Panc1 (cell line): ENCODE data around the gene TMEM256. TPM values are rescaled to one million over a fixed set of nuclear protein-coding genes. Genes with fewer than 3 reads are reported as not detected.

Experiments
- ATAC-seq: fragments of 200-7000 bp; cut with Tn5 transposase; 2 replicates; pipeline ENCODE4 v1.9.1; 2020; ENCODE audit warnings: mild to moderate bottlenecking, moderate library complexity
- BruUV-seq: library from RNA; stranded (reverse); fragments of 400-500 nt; replicated peaks from 2 replicates; lab custom pipeline; 2021; lab: Mats Ljungman, UMichigan
- CTCF ChIA-PET: fragments of 300-600 bp; sonication (Branson Sonifier 250); formaldehyde crosslinking; loops from one replicate; lab custom pipeline; 2022; ENCODE audit warnings: antibody characterized with exemption; lab: Charles Lee
- POLR2A ChIA-PET: fragments of 300-600 bp; sonication (Branson Sonifier 250); formaldehyde crosslinking; loops from one replicate; lab custom pipeline; 2022; ENCODE audit warnings: antibody characterized with exemption; lab: Charles Lee
- DNase-seq: peaks from one replicate; pipeline ENCODE4 v3.0.0-alpha.2; 2010; ENCODE audit warnings: low read depth, low spot score
- H3K27ac ChIP-seq: 2 replicates; pipeline ENCODE4 v1.5.1; 2011; ENCODE audit warnings: mild to moderate bottlenecking, low read length, inconsistent platforms
- H3K27me3 ChIP-seq: fragments of 200-500 bp; sonication (Bioruptor generic); 2 replicates; pipeline ENCODE4 v1.6.0; 2014; ENCODE audit warnings: low read length, inconsistent platforms; ENCODE audit not compliant: control insufficient read depth, insufficient read depth
- H3K36me3 ChIP-seq: fragments of 200-500 bp; sonication (Bioruptor generic); 2 replicates; pipeline ENCODE4 v1.5.1; 2014; ENCODE audit warnings: inconsistent platforms, mild to moderate bottlenecking, low read length, moderate library complexity; ENCODE audit not compliant: control insufficient read depth, insufficient read depth
- H3K4me1 ChIP-seq: 2 replicates; pipeline ENCODE4 v1.5.1; 2011; ENCODE audit warnings: inconsistent platforms, mild to moderate bottlenecking, low read length, moderate library complexity; ENCODE audit not compliant: control insufficient read depth, insufficient read depth
- H3K4me3 ChIP-seq, 2 experiments: 2 replicates each; pipeline ENCODE4 v1.5.1; 2011 to 2012; ENCODE audit warnings: low read depth in 2 of 2, low read length in 2 of 2, mild to moderate bottlenecking in 2 of 2, inconsistent platforms in 1 of 2, moderate library complexity in 1 of 2
- H3K9me3 ChIP-seq: fragments of 200-500 bp; sonication (Bioruptor generic); 2 replicates; pipeline ENCODE4 v1.5.1; 2014; ENCODE audit warnings: low read depth, mild to moderate bottlenecking, inconsistent platforms, low read length, moderate library complexity; ENCODE audit not compliant: control insufficient read depth, insufficient read depth
- CTCF ChIP-seq: fragments of 450-650 bp; IDR thresholded peaks from 2 replicates; pipeline ENCODE4 v1.5.1; 2017; ENCODE audit warnings: mild to moderate bottlenecking
- POLR2AphosphoS5 ChIP-seq: IDR thresholded peaks from 2 replicates; pipeline ENCODE4 v1.6.1; 2012; ENCODE audit warnings: mild to moderate bottlenecking, low read depth, low read length, moderate library complexity
- REST ChIP-seq, 2 experiments: IDR thresholded peaks; 2 replicates each; pipeline ENCODE4 v1.6.1; 2011 to 2012; ENCODE audit warnings: low read depth in 2 of 2, control low read depth in 1 of 2, low read length in 1 of 2, mild to moderate bottlenecking in 1 of 2, moderate library complexity in 1 of 2; ENCODE audit not compliant: insufficient read depth in 1 of 2
- SIN3A ChIP-seq: IDR thresholded peaks from 2 replicates; pipeline ENCODE4 v1.6.1; 2012; ENCODE audit warnings: low read depth, mild to moderate bottlenecking, low read length, moderate library complexity, borderline replicate concordance; ENCODE audit not compliant: insufficient read depth
- TCF7L2 ChIP-seq: IDR thresholded peaks from 2 replicates; pipeline ENCODE4 v1.6.1; 2011; ENCODE audit warnings: mild to moderate bottlenecking, low read depth, low read length, inconsistent platforms
- in situ Hi-C: cut with HindIII; loops from 2 replicates; pipeline ENCODE4 v1.10.0; 2016; ENCODE audit warnings: low sequenced_read_pairs, low pct_unique_long_range_greater_than_20kb
- intact Hi-C: fragments of 100-400 bp; cut with micrococcal nuclease; formaldehyde crosslinking; loops from one replicate; pipeline ENCODE4 v1.10.0; 2022; ENCODE audit not compliant: unreplicated experiment
- total RNA-seq: library from RNA; stranded (reverse); gene quantifications from one replicate; pipeline ENCODE4 v1.2.1, GENCODE V29; 2021; ENCODE audit not compliant: unreplicated experiment

The TMEM256 gene
- total RNA-seq, 1 experiment from 2014 or later = 35.8 TPM

- no peaks in the 10 kb centered on the region for H3K36me3 ChIP-seq
- no TSS peak for BruUV-seq
- ChIA-PET POLR2A (no interaction called here), CTCF (no interaction called here)
- TF ChIP-seq REST (IDR thresholded peaks at IDR 0.05; ENCODE audit: insufficient read depth in 1 of 2, low read depth in 2 of 2, low read length in 1 of 2) = no peak
- no peak for TF ChIP-seq SIN3A
- no peak for TF ChIP-seq CTCF
- TF ChIP-seq POLR2AphosphoS5 = no peak
- no peak for TF ChIP-seq TCF7L2
- H3K9me3 ChIP-seq = no peaks in the 10 kb centered on the region
- no peaks in the 10 kb centered on the region for H3K27me3 ChIP-seq
- intact Hi-C loops (no loop called here), in situ Hi-C loops (no loop called here)
- ATAC-seq (no peak), DNase-seq (no peak)
- H3K4me3 ChIP-seq = no peak overlapping the region
- no peaks in the 10 kb centered on the region for H3K4me1 ChIP-seq
- no peak overlapping the region for H3K27ac ChIP-seq
Observed at GRCh38 chr17:7425756-7426155, 21.9 kb upstream of the TMEM256 start.

GRCh38 chr17:7425316-7425715, 21.4 kb upstream of the TMEM256 start, which contains the start of gene SPEM2:
TSS of gene SPEM2 (plus strand) at chr17:7425616. CDS start at chr17:7425689, 73 bp downstream.
- Histone ChIP-seq H3K9me3 (no peaks in the 10 kb centered on the region), H3K4me3 (no peak within 1 kb of the TSS), H3K27ac (no peak within 1 kb of the TSS), H3K36me3 (no peaks in the 10 kb centered on the region), H3K4me1 (no peaks in the 10 kb centered on the region), H3K27me3 (no peaks in the 10 kb centered on the region)
- in situ Hi-C loops (no loop called here), intact Hi-C loops (no loop called here)
- POLR2A ChIA-PET = no interaction called here
- BruUV-seq = no TSS peak
- DNase-seq = no peak
- no peak for TF ChIP-seq TCF7L2
- TF ChIP-seq SIN3A = no peak
- no peak for TF ChIP-seq CTCF
- TF ChIP-seq POLR2AphosphoS5 = no peak
- TF ChIP-seq REST (IDR thresholded peaks at IDR 0.05; ENCODE audit: insufficient read depth in 1 of 2, low read depth in 2 of 2, low read length in 1 of 2) = no peak
- CTCF ChIA-PET = no interaction called here
- ATAC-seq = no peak
